GM18873 (cell line): ENCODE data around the gene UTS2R.
"Not testable (repeated sequence)": the region's sequence is repeated elsewhere in the genome, so short reads cannot be mapped to it uniquely, and the experiment has no call there.

Experiments
- ATAC-seq: cut with Tn5 transposase; IDR thresholded peaks from one replicate; pipeline ENCODE4 v1.9.1; 2021; ENCODE audit warnings: mild to moderate bottlenecking, moderate library complexity, moderate number of reproducible peaks; ENCODE audit not compliant: unreplicated experiment, low FRiP score

UTS2R gene

GRCh38 chr17:82351254-82351712 lies 20.3 kb upstream of the UTS2R start:
- no peak for ATAC-seq

GRCh38 chr17:82351713-82352488 lies 19.7 kb upstream of the UTS2R start:
- no peak for ATAC-seq

DNA sequence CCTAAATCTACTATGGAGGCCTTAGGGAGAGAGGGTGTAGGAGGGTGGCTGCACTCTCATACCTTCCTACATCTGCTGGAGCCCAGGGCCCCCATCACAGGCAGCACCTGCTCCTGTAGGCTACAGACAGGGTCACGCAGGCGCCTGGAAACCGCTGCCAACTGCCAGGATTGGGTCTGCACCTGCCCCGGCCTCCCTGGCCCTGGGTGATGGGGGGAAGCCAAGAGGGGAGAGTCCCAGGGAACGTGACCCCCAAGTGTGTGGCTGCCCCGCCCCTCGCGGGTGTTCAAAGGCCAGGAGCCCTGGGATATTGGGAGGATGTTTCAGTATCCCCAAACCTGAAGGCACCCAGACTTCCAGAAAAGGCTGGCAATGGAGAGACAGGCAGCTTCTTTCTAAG lies 18.1 kb upstream of the UTS2R start:
- ATAC-seq, result no peak

GRCh38 chr17:82354804-82355308 lies 16.7 kb upstream of the UTS2R start:
- ATAC-seq, result no peak

GRCh38 chr17:82355770-82356427 lies 15.7 kb upstream of the UTS2R start:
- no peak for ATAC-seq

GRCh38 chr17:82356845-82357355 lies 14.7 kb upstream of the UTS2R start:
- no peak for ATAC-seq

GRCh38 chr17:82357394-82357793 lies 14.2 kb upstream of the UTS2R start:
- ATAC-seq, result no peak

DNA sequence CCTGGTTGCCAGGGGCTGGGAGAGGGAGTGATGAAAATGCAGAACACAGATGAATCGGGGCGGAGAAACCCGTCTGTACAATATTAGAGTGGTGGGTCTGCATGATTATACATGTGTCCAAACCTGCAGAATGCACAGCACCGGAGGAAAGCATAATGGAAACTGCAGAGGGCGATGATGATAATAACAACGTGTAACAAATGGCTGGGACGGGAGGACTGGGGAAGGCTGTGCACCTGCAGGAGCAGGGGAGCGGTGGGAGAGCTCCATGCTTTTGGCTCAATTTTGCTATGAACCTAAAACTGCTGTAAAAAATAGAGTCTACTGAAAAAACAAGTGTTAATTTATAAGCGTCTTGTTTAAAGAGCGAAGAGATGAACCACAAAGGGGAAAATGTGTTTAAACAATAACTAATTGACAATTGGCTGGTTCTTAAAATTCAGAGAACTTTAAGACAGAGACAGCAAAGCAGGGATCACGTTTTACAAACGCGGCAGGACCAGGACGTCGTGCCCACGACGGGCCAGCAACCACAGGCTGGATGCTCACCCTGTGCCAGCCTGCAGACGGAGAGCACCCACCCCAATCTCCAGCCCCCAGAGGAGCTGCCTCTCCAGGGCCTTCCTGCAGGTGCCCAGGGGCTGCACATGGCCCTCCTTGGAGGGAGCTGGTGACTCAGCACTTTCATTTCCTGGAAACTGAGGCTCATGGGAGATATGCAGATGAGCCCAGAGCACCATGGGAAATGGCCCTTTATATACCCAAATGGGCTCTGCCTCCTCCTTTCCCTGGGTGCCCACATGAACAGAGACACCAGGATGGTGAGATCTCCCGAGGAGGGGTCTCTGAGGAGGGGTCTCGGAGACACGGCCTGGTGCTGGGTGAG lies 12.9 kb upstream of the UTS2R start, which contains the start of gene TEX19:
TSS of gene TEX19 (plus strand) at position 783 of the 886 bp plus-strand sequence. CDS start 2,904 bp downstream, outside the sequence.
- no peak for ATAC-seq

- ATAC-seq, result not testable (repeated sequence)
Measured at GRCh38 chr17:82359451-82360074, 12.0 kb upstream of the UTS2R start.

DNA sequence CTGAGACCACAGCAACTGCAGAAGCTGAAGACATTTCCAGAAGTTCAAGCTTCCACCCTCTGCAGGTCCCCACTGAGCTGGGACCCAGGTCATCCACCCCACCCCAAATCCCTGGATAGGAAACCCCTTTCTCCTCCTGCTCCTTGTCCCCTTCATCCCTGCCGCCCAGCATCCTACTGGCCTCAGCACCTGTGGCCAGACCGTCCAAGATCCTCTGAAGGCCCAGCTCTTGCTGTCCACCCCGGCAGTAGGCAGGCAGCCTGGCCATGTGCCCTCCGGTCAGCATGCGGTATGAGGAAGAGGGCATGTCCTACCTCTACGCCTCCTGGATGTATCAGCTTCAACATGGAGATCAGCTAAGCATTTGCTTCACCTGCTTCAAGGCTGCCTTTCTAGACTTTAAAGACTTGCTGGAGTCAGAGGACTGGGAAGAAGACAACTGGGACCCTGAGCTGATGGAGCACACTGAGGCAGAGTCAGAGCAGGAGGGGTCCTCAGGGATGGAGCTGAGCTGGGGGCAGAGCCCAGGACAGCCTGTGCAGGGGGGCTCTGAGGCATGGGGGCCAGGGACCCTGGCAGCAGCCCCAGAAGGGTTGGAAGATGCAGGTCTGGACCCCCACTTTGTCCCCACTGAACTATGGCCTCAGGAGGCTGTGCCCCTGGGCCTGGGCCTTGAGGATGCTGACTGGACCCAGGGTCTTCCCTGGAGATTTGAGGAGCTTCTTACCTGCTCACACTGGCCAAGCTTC lies 9.5 kb upstream of the UTS2R start:
- no peak for ATAC-seq

DNA sequence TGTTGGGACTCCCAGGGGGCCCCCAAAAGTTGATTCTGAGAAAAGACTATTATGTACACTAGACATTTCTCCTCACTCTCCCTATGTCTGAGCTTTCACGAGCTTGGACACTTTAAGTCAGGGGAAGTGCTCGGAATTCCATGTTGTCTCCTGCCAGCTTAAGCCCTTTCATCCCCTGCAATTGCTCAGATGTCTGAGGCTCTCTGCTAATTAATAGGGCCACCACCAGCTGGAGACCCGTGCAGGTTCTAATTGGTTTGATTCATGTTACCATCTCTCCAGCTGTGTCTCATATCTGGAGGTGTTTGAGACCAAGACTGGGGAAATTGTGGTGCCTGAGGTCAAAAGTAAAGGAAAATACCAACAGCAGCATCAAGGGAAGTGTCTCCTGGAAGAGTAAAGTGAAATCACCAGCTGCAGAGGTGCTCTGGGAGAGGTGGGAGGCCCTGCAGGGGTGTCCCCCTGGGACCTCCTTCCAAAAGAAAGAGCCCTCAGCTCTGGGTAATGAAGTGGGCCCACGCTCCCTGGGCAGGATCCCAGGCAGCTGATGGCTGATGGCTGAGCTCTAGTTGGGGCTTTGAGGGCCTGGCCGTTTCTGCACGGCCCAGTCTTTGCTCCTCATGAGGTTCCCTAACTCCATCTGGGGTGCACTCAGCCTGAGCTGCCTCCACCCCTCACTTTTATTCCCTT lies 5.8 kb upstream of the UTS2R start:
- no peak for ATAC-seq

GRCh38 chr17:82366749-82367148 lies 4.8 kb upstream of the UTS2R start:
- ATAC-seq, result no peak

DNA sequence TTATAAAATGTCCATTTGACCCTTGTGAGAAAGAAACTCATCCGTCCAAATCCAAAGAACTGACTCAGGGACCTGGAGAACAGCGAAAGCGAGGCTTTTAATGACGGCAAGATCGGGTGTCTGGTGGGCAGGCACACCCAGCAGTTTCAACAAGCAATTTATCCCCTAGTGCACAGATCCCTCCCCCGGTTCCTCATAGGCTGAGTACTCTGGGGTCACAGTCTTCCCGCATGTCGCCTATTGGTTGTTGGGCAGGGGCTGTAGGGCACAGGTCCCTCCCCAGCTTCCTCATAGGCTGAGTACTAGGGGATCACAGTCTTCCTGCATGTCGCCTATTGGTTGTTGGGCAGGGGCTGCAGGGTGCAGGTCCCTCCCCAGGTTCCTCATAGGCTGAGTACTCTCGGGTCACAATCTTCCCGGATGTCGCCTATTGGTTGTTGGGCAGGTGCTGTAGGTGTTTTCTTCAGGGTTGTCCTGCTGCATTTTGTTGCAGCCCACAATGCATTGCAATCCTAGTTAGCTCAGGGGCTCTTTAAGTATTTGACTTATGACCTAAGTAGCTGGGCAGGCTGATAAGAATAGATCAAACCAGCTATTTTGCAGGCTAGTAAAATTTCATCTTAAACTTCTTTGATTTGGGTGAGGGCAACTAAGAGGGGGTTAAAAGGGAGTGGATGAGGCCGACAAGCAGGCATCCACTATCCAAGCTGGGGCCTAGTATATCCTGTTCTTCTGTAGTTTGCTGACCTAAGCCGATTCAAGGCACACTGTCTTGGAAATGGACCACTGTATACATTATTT lies 3.6 kb upstream of the UTS2R start:
- ATAC-seq, result no peak

- no peak for ATAC-seq
Measured at GRCh38 chr17:82369211-82369610, 2.4 kb upstream of the UTS2R start.

DNA sequence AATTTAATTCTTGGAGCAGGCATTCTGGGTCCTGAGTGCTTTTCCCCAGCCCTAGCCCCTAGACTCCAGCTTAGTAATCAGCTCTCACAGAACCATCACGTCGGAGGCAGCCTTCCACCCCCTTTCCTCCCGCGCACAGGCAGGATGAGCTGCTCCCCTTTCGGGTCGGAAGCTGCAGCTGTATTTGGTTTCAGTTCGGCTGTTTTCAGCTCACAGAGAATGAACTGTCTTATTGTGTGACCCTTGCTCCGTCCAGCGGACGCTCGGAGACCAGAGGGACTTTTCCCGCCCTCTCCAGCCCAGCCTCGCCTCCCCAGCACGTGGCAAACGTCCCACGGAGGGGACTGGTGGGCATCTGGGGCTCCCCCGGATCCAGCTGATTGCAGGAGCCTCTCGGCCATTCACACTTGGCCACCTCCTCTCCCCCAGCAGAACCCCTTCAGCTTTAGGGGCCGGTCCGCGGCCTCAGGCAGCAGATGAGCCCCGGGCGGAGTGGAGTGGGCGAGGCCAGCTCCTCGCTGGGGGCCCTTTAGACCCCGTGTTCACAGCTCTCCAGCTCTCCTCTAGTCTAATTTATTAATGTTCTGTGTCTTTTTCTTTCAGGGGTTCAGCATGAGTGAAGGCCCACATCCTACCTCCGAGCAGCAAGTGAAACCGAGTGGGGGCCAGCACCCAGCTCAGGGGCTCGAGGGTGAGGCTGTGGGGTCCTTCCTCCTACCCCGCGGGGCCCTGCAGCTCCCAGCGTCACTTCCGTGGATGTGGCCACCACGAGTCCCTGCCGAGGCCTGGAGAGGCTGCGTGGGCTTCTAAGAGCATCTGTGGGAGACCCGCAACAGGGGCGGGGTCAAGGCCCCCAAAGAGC lies 863 bp upstream of the UTS2R start:
- ATAC-seq, result no peak

DNA sequence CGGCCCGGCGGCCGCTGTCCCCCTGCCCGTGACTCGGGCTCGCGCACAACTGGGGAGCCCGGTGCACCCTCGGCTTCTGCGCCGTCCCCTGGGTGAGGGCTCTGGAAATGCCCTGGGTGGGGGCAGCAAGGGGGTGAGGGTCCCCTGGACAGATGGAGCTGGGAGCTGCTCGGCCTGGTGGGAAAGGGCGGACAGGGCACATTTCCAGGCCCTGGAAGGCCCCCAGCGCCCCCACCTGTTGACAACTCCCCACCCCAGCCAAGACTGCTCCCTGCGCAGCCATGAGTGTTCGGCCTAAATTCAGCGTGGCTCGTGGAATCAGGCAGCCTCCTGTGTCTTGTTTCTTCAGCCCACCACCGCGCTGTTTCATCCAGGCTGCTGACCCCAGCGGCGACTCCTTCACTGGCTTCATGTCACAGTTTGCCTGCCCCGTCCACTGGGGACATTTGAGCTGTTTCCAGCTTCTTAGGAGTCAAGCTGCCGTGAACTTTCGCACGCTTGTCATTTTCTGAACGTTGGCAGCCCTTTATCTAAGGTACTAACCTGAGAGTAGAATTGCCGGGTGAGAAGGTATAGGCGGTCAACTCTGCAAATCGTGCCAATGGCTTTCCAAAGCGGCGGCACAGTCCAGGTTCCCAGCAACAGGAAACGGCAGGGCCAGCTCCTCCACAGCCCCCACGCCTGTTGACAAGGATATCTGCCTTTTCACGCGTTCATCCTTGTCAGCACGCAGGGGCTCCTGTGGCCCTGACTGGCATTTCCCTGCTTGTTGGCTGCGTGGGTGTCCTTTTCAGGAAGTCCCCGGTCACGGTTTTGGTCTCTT lies 895 bp downstream of the UTS2R start:
- no peak for ATAC-seq
